Duodenal mucosa (tissue), 2 donors: ENCODE data around the gene SUMO2.
A peak's percentile ranks its signal among the peaks of the same experiment; 100 is the strongest.
"Not testable (repeated sequence)": the region's sequence is repeated elsewhere in the genome, so short reads cannot be mapped to it uniquely, and the experiment has no call there.

Experiments used
- H3K27ac ChIP-seq: one replicate; pipeline ENCODE4 v1.7.0; 2013; ENCODE audit warnings: low read depth, low read length
- H3K27me3 ChIP-seq, 2 donors: one replicate each; pipeline ENCODE4 v1.7.0; 2013; ENCODE audit warnings: low read length in 2 of 2, control low read depth in 1 of 2; ENCODE audit not compliant: insufficient read depth in 2 of 2, control insufficient read depth in 1 of 2
- H3K36me3 ChIP-seq, 2 donors: one replicate each; pipeline ENCODE4 v1.7.0; 2013; ENCODE audit warnings: low read length in 2 of 2, control low read depth in 1 of 2; ENCODE audit not compliant: insufficient read depth in 2 of 2, control insufficient read depth in 1 of 2
- H3K4me1 ChIP-seq, 2 donors: one replicate each; pipeline ENCODE4 v1.7.0; 2013; ENCODE audit warnings: low read length in 2 of 2, control low read depth in 1 of 2; ENCODE audit not compliant: insufficient read depth in 2 of 2, control insufficient read depth in 1 of 2
- H3K4me3 ChIP-seq, 2 donors: one replicate each; pipeline ENCODE4 v1.7.0; 2013; ENCODE audit warnings: low read length in 2 of 2, low read depth in 1 of 2
- H3K9ac ChIP-seq, 2 donors: one replicate each; pipeline ENCODE4 v1.7.0; 2013; ENCODE audit warnings: low read length in 2 of 2, low read depth in 1 of 2
- H3K9me3 ChIP-seq, 2 donors: one replicate each; pipeline ENCODE4 v1.7.0; 2013; ENCODE audit warnings: low read length in 2 of 2, control low read depth in 1 of 2; ENCODE audit not compliant: control insufficient read depth in 1 of 2

Gene SUMO2

DNA sequence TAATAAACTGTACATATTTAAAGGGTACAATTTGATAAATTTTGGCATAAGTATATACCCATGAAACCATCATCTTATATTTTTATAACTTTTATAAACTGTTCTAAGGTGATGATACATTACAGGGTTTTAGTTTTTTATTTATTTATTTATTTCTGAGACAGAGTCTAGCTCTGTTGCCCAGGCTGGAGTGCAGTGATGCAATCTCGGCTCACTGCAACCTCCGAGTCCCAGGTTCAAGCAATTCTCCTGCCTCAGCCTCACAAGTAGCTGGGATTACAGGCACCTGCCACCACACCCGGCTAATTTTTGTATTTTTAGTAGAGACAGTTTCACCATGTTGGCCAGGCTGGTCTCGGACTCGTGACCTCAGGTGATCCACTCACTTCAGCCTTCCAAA lies 54.8 kb downstream of the SUMO2 start:
- not testable (repeated sequence) for H3K9ac ChIP-seq
- peaks cover 34 to 39% of the 10 kb centered on the region in 2 donors for H3K4me1 ChIP-seq
- H3K36me3 ChIP-seq: peaks cover 3 to 18% of the 10 kb centered on the region in 2 donors

DNA sequence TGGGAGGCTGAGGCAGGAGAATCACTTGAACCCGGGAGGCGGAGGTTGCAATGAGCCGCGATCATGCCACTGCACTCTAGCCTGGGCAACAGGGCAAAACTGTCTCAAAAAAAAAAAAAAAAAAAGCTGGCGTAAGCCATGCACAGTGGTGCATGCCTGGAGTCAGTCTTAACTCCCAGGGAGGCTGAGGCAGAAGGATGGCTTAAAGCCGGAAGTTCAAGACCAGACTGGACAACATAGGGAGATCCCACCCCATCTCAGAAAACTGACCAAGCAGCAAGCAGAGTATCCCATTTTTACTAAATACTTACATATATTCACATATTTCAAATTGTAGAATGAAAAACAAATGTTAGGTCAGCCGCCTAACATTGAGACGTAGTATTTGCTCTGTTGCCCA lies 55.8 kb downstream of the SUMO2 start:
- Histone ChIP-seq H3K27me3 (no peaks in the 10 kb centered on the region), H3K9me3 (no peaks in the 10 kb centered on the region), H3K4me3 (no peak overlapping the region), H3K4me1 (peaks cover 34 to 36% of the 10 kb centered on the region in 2 donors), H3K27ac (no peak overlapping the region), H3K9ac (no peak overlapping the region), H3K36me3 (peaks cover 3 to 18% of the 10 kb centered on the region in 2 donors)

More for the DNA sequence above, 54.8 kb downstream of the SUMO2 start:
- not testable (repeated sequence) for H3K9me3 ChIP-seq, H3K27me3 ChIP-seq, H3K27ac ChIP-seq, H3K4me3 ChIP-seq

DNA sequence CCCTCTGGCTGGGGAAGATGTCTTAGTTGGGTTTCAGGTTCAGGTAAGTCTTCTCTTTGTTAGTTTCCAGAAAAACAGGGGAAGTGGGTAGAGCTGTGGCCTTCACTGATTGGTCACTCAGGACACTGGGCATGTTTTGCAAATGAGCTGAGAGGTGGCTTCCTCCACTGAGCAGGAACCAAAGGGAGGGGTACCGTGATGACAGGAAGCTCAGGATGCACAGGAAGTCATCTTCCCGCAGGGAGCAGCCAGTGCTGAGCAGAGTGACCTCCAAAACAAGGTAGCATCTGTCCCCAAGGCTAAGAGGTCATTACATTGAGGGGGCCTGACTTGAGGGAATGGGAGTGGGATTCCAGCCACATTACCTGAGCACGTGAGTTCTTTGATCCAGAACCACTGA lies 56.8 kb downstream of the SUMO2 start:
- no peak overlapping the region for H3K27ac ChIP-seq
- no peak overlapping the region for H3K4me3 ChIP-seq
- H3K9me3 ChIP-seq: no peaks in the 10 kb centered on the region
- H3K36me3 ChIP-seq: peaks cover 3 to 21% of the 10 kb centered on the region in 2 donors
- no peaks in the 10 kb centered on the region for H3K27me3 ChIP-seq
- H3K4me1 ChIP-seq: peaks cover 34 to 38% of the 10 kb centered on the region in 2 donors
- no peak overlapping the region for H3K9ac ChIP-seq

DNA sequence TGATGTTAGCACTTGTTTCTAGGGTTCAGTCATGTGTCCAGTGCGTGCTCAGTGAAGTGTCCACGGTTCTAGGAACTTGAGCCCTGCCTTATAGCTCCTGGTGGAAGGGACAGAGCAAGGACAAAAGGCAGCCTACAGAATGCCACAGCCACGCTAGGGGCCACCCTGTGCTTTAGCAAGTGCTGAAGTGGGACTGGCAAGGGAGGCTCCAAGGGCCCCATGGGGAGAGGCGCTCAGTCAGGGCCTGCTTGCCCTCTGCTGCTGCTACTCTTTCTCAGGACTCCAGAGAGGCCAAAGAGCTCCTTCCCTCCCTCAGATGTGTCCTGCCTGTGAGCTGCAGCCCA lies 58.0 kb downstream of the SUMO2 start:
- H3K36me3 ChIP-seq: peaks cover 3 to 18% of the 10 kb centered on the region in 2 donors
- no peaks in the 10 kb centered on the region for H3K9me3 ChIP-seq
- peak overlapping the region; percentile 33 to 53 for H3K4me3 ChIP-seq
- peak overlapping the region; percentile 89 for H3K27ac ChIP-seq
- H3K27me3 ChIP-seq: no peaks in the 10 kb centered on the region
- peak overlapping the region; percentile 66 to 68 for H3K9ac ChIP-seq
- peaks cover 30 to 31% of the 10 kb centered on the region in 2 donors for H3K4me1 ChIP-seq

DNA sequence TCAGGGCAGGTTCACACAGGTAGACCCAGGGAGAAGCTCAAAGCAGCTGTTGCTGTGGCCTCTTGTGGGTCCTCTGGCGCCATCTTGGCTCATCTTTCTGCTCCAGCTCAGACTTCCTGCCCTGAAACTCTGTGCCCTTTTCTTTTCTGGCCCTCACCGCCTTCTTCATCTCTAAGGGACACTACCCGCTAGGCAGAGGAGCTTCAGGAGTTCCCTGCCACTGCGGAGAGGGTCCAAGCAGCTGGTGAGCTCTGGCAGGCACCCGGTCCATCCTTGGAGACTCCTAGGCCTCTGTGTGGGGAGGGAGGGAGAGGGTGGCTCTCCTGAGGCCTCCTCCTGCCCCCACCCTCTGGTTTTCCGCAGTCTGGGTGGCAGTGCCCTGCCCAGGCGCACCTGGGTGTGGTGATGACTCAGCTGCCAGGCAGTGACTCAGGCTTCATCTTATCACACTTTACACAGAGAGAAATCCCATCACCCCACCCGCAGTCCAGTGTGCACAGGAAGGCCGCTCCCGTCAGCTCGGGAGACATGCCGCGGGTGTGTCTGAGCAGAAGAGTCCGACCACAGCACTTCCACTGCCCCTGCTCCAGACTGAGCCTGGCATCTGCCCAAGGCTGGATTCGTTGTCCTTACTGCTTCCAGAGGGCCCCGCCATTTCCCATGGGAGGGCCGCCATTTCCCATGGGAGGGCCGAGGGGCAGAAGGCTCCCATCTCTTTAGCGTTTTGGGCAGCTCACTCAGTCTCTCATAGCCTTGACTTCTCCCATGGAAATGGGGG lies 58.5 kb downstream of the SUMO2 start:
- H3K36me3 ChIP-seq: peaks cover 3 to 12% of the 10 kb centered on the region in 2 donors
- peak overlapping the region; percentile 89 for H3K27ac ChIP-seq
- peaks cover 30 to 33% of the 10 kb centered on the region in 2 donors for H3K4me1 ChIP-seq
- H3K27me3 ChIP-seq: no peaks in the 10 kb centered on the region
- H3K4me3 ChIP-seq: peak overlapping the region; percentile 33 to 53
- peak overlapping the region; percentile 66 to 68 for H3K9ac ChIP-seq
- no peaks in the 10 kb centered on the region for H3K9me3 ChIP-seq

DNA sequence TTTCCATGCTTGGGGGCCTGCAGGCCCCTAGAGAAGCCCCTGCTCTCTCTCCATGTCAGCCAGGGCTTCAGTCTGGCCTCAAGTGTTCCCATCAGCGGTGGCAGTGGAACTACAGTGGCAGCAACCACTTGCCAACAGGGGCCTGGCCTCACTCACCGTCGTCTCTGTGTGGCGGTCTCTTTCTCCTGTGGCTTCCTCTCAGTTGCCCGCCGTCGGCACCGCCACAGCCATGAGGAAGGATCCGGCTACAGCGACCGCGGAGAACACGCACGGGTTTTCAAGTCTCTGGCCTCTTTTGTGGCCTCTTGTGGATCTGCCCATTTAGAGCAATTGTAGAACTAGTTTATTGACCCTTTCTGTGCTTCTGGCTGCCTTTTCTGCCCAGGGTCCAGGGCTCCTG lies 64.5 kb downstream of the SUMO2 start:
- Histone ChIP-seq H3K9ac (peak overlapping the region in 1 of 2 donors; percentile 45), H3K9me3 (no peaks in the 10 kb centered on the region), H3K4me3 (no peak overlapping the region), H3K27me3 (no peaks in the 10 kb centered on the region), H3K27ac (peak overlapping the region; percentile 64), H3K36me3 (peaks cover 4 to 21% of the 10 kb centered on the region in 2 donors), H3K4me1 (peaks cover 25 to 29% of the 10 kb centered on the region in 2 donors)

DNA sequence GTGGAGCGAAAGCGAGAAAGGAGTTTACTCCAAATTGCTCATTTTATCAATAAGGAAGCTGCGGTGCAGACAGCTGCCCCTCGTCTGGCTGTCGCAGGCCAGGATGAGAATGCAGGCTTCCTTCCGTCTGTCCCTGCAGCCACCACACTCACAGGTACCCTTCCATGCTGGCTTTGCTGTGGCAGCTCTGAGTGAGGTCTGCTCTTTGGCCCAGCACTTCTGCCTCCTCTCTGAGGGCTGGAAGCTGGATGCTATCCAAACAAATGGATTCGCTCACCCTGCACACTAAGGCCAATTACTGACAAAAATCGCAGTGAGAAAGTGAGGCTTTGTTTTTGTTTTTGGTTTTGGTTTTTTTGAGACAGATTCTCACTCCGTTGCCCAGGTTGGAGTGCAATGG lies 66.0 kb downstream of the SUMO2 start:
- Histone ChIP-seq H3K36me3 (peaks cover 4 to 21% of the 10 kb centered on the region in 2 donors), H3K9me3 (no peaks in the 10 kb centered on the region), H3K4me3 (no peak overlapping the region), H3K4me1 (peaks cover 25 to 29% of the 10 kb centered on the region in 2 donors), H3K9ac (no peak overlapping the region), H3K27me3 (no peaks in the 10 kb centered on the region), H3K27ac (no peak overlapping the region)
